K562 (cell line): Measurements from ENCODE around the gene IMPA2.

Experiments
- BCL6 ChIP-seq: fragments of 250-450 bp; sonication (Bioruptor Pico); IDR thresholded peaks from 2 replicates; pipeline ENCODE4 v1.4.0; 2020
- CHD2 ChIP-seq: IDR thresholded peaks from 2 replicates; pipeline ENCODE4 v1.6.1; 2011; ENCODE audit warnings: low read depth, low read length
- MTA2 ChIP-seq: fragments of 450-650 bp; IDR thresholded peaks from 2 replicates; pipeline ENCODE4 v1.6.1; 2016; ENCODE audit warnings: low read depth
- POLR2A ChIP-seq: fragments of 450-650 bp; conservative IDR thresholded peaks from 2 replicates; pipeline ENCODE4 v1.6.1; 2016
- PURB ChIP-seq: sonication (generic); formaldehyde crosslinking; IDR thresholded peaks from 2 replicates; pipeline ENCODE4 v1.9.0; 2021; ENCODE audit warnings: low read depth, mild to moderate bottlenecking, missing genetic modification reagents
- SREBF2 ChIP-seq: sonication (generic); formaldehyde crosslinking; IDR thresholded peaks from 2 replicates; pipeline ENCODE4 v1.4.0; 2020; ENCODE audit warnings: mild to moderate bottlenecking, missing genetic modification reagents
- ZNF140 ChIP-seq: fragments of 250-450 bp; sonication (Bioruptor Pico); IDR thresholded peaks from 2 replicates; pipeline ENCODE4 v1.8.0; 2021; ENCODE audit warnings: moderate library complexity, mild to moderate bottlenecking, inconsistent platforms
- TF ChIP-seq, protein P1 (sequence below): IDR thresholded peaks from 3 replicates; pipeline ENCODE4 v1.6.1; 2011; ENCODE audit warnings: borderline replicate concordance, mild to moderate bottlenecking, moderate library complexity; ENCODE audit not compliant: insufficient read length; ENCODE audit errors: extremely low read depth
- TF ChIP-seq, protein P2 (sequence below), 3 experiments: IDR thresholded peaks in 2 of 3; conservative IDR thresholded peaks in 1 of 3; 2 replicates each; pipeline ENCODE4 v1.5.1; 2011 to 2012; ENCODE audit warnings: low read length in 3 of 3, mild to moderate bottlenecking in 3 of 3, control low read depth in 2 of 3, improper control_type of control experiment in 1 of 3, inconsistent platforms in 1 of 3, low read depth in 1 of 3, mixed read lengths in 1 of 3, moderate library complexity in 1 of 3; ENCODE audit not compliant: insufficient read depth in 2 of 3

DNA sequence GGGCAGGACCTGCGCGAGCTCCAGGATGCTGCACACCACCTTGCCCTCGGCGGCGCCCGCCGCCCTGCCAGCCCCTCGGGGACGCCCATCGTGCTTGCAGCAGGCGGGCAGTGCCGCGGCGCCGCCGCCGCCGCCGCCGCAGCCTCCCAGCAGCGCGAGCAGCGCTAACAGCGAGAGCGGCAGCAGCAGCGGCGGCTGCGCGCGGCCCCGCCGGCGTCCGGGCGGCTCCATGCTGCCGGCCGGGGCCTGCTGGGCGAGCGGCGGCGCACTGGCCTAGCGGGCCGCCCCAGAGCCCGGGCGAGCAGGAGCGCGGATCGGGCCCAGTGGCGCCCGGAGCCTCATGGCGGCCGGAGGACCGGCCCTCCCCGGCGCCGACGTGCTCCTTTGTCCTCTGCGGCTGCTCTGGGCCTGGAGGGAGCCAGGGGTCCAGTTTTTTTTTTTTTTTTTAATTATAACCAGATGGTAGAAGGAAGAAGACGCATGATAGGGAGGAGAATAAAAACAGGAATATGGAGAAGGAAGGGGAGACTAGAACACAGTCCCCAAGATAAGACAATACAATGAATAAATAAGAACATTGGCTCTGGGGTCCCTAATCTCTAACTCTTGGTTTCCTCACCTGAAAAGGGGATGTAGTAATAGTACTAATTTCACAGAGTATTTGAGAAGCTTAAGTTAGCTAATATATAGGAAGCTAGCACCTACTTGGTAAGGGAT lies 95.3 kb downstream of the IMPA2 start:
- TF ChIP-seq SREBF2 (CRISPR knock-in tag) (no peak), POLR2A (no peak), CHD2 (no peak), BCL6 (CRISPR knock-in tag) (no peak), MTA2 (no peak), ZNF140 (CRISPR knock-in tag) (no peak), PURB (CRISPR knock-in tag) (no peak)
- TF ChIP-seq, protein P1, sequence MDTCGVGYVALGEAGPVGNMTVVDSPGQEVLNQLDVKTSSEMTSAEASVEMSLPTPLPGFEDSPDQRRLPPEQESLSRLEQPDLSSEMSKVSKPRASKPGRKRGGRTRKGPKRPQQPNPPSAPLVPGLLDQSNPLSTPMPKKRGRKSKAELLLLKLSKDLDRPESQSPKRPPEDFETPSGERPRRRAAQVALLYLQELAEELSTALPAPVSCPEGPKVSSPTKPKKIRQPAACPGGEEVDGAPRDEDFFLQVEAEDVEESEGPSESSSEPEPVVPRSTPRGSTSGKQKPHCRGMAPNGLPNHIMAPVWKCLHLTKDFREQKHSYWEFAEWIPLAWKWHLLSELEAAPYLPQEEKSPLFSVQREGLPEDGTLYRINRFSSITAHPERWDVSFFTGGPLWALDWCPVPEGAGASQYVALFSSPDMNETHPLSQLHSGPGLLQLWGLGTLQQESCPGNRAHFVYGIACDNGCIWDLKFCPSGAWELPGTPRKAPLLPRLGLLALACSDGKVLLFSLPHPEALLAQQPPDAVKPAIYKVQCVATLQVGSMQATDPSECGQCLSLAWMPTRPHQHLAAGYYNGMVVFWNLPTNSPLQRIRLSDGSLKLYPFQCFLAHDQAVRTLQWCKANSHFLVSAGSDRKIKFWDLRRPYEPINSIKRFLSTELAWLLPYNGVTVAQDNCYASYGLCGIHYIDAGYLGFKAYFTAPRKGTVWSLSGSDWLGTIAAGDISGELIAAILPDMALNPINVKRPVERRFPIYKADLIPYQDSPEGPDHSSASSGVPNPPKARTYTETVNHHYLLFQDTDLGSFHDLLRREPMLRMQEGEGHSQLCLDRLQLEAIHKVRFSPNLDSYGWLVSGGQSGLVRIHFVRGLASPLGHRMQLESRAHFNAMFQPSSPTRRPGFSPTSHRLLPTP = no peak
- TF ChIP-seq, protein P2, sequence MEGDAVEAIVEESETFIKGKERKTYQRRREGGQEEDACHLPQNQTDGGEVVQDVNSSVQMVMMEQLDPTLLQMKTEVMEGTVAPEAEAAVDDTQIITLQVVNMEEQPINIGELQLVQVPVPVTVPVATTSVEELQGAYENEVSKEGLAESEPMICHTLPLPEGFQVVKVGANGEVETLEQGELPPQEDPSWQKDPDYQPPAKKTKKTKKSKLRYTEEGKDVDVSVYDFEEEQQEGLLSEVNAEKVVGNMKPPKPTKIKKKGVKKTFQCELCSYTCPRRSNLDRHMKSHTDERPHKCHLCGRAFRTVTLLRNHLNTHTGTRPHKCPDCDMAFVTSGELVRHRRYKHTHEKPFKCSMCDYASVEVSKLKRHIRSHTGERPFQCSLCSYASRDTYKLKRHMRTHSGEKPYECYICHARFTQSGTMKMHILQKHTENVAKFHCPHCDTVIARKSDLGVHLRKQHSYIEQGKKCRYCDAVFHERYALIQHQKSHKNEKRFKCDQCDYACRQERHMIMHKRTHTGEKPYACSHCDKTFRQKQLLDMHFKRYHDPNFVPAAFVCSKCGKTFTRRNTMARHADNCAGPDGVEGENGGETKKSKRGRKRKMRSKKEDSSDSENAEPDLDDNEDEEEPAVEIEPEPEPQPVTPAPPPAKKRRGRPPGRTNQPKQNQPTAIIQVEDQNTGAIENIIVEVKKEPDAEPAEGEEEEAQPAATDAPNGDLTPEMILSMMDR (IDR thresholded peaks at IDR 0.05 in 2 of 3, conservative IDR thresholded peaks at IDR 0.05 in 1 of 3; ENCODE audit: insufficient read depth in 2 of 3, low read depth in 1 of 3, low read length in 3 of 3) = no peak
